ENCODE data around the gene PPFIA1.

DNA sequence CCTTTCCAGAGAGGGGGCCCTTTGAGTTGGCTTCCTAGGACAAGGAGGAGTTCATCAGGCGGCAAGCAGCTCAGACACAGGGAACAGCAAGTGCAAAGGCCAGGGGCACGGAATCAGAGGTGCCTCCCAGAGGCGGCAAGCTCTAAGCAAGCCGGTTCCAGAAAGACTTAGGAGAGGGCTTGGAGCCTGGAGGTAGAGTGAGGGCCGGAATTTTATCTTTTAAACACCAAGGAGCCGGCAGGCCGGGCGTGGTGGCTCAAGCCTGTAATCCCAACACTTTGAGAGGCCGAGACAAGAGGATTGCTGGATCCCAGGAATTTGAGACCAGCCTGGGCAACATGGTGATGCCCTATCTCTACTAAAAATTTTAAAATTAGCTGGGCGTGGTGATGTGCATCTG lies 40.8 kb upstream of the PPFIA1 start:
- TF ChIP-seq, protein P1, sequence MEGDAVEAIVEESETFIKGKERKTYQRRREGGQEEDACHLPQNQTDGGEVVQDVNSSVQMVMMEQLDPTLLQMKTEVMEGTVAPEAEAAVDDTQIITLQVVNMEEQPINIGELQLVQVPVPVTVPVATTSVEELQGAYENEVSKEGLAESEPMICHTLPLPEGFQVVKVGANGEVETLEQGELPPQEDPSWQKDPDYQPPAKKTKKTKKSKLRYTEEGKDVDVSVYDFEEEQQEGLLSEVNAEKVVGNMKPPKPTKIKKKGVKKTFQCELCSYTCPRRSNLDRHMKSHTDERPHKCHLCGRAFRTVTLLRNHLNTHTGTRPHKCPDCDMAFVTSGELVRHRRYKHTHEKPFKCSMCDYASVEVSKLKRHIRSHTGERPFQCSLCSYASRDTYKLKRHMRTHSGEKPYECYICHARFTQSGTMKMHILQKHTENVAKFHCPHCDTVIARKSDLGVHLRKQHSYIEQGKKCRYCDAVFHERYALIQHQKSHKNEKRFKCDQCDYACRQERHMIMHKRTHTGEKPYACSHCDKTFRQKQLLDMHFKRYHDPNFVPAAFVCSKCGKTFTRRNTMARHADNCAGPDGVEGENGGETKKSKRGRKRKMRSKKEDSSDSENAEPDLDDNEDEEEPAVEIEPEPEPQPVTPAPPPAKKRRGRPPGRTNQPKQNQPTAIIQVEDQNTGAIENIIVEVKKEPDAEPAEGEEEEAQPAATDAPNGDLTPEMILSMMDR (IDR thresholded peaks at IDR 0.05; ENCODE audit: low read depth, low read length), result no peak
- no peak for TF ChIP-seq EZH2phosphoT487 (IDR thresholded peaks at IDR 0.05; ENCODE audit: low read depth)
